PFSK-1 (cell line): ENCODE results near the gene PPP2R2C.

Experiments used
- FOXP2 ChIP-seq: optimal IDR thresholded peaks from 2 replicates; pipeline ENCODE3; 2011; ENCODE audit warnings: borderline replicate concordance, control low read depth, inconsistent platforms; ENCODE audit not compliant: insufficient read depth; ENCODE audit errors: extremely low read length, extremely low read depth
- POLR2AphosphoS5 ChIP-seq: IDR thresholded peaks from 2 replicates; pipeline ENCODE4 v1.6.1; 2012; ENCODE audit warnings: low read depth, mild to moderate bottlenecking, control low read depth, low read length, moderate library complexity
- REST ChIP-seq, 2 experiments: IDR thresholded peaks; 2 replicates each; pipeline versions ENCODE4 v1.6.1 to v1.8.0; 2011 to 2012; ENCODE audit warnings: low read depth in 2 of 2, low read length in 2 of 2, control low read depth in 1 of 2, inconsistent platforms in 1 of 2, mild to moderate bottlenecking in 1 of 2, moderate library complexity in 1 of 2; ENCODE audit not compliant: insufficient read depth in 1 of 2
- SIN3A ChIP-seq: IDR thresholded peaks from 2 replicates; pipeline ENCODE4 v1.6.1; 2012; ENCODE audit warnings: mild to moderate bottlenecking, low read length, moderate library complexity, borderline replicate concordance; ENCODE audit not compliant: insufficient read depth
- TAF1 ChIP-seq: IDR thresholded peaks from 2 replicates; pipeline ENCODE4 v1.6.1; 2012; ENCODE audit warnings: low read length, control low read depth, borderline replicate concordance; ENCODE audit not compliant: insufficient read depth

The PPP2R2C gene

GRCh38 chr4:6427439-6428090, 44.8 kb downstream of the PPP2R2C start:
- TF ChIP-seq SIN3A (no peak), POLR2AphosphoS5 (no peak), FOXP2 (no peak), TAF1 (no peak), REST (IDR thresholded peaks at IDR 0.05; ENCODE audit: insufficient read depth in 1 of 2, low read depth in 2 of 2, low read length in 2 of 2) (no peak)

- TF ChIP-seq REST (IDR thresholded peaks at IDR 0.05; ENCODE audit: insufficient read depth in 1 of 2, low read depth in 2 of 2, low read length in 2 of 2) (no peak), FOXP2 (no peak), POLR2AphosphoS5 (no peak), TAF1 (no peak), SIN3A (no peak)
Observed at GRCh38 chr4:6426571-6427438, 45.6 kb downstream of the PPP2R2C start.

GRCh38 chr4:6425911-6426310, 46.5 kb downstream of the PPP2R2C start:
- no peak for TF ChIP-seq FOXP2
- TF ChIP-seq POLR2AphosphoS5, result no peak
- no peak for TF ChIP-seq TAF1
- no peak for TF ChIP-seq REST (IDR thresholded peaks at IDR 0.05; ENCODE audit: insufficient read depth in 1 of 2, low read depth in 2 of 2, low read length in 2 of 2)
- TF ChIP-seq SIN3A, result no peak

GRCh38 chr4:6425336-6425735, 47.1 kb downstream of the PPP2R2C start:
- TF ChIP-seq TAF1 (no peak), SIN3A (no peak), POLR2AphosphoS5 (no peak), REST (IDR thresholded peaks at IDR 0.05; ENCODE audit: insufficient read depth in 1 of 2, low read depth in 2 of 2, low read length in 2 of 2) (no peak), FOXP2 (no peak)
